Measurements from ENCODE around the gene MCF2L.
"Not testable (repeated sequence)": the region's sequence is repeated elsewhere in the genome, so short reads cannot be mapped to it uniquely, and the experiment has no call there.

MCF2L gene

DNA sequence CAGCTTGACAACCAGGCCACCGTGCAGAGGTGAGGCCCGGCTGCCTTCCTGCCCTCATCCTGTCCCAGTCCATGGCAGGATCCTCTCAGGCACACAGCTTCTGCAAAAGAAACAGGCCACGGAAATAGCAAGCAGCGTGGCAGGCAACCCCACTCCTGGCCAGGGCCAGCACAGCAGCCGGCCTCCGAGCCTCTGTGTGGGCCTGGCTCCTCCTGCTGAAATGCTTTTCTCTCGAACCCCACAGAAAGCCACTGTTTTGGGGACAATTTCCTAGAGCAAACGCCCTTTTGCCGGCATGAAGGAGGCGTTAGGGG is 97.1 kb downstream of the MCF2L start:
- DNase-seq (ENCODE audit: low read depth), result no peak

GRCh38 chr13:113066746-113067145 is 97.7 kb downstream of the MCF2L start:
- DNase-seq (ENCODE audit: low read depth), result no peak

DNA sequence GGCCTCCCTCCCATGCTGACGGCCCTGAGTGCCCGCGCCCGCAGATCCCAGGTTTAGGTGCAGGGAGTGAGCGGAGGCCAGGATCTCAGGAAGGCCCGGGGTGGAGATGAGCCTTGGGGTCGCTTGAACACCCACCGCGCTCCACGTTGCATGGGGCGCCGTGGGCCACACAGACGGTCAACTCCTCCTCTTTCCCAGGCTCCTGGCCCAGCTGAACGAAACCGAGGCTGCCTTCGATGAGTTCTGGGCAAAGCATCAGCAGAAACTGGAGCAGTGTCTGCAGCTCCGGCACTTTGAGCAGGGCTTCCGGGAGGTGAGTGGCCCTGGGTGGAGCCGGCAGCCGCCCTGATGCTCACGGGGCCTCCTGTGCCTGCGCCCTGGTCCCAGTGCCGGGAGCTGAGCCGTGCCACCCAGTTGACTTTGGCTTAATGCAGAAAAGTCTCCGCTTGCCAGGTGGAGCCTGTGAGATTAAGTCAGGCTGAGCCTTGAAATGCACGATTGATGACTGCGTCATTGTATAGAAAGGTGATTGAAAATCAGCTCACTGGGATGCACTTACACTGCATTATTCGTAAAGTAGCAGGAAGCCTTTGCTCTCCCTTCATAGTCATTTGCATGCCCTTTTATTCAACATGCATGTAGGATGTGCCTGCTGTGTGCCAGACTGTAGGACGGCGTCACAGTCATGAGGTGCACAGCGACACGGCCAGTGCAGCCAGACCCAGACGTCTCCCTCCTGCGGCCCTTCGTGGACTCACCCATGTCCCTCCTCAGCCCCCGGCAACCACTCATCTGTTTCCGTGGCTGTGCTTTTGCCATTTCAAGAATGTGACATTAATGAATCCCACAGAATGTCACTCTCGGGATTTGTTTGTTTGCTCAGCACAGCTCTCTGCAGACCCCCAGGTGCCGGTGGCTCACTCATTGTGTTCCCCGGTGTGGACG is 101.1 kb downstream of the MCF2L start:
- DNase-seq (ENCODE audit: low read depth), result no peak

- DNase-seq (ENCODE audit: low read depth), result no peak
Measured at GRCh38 chr13:113070855-113071254, 101.8 kb downstream of the MCF2L start.

- DNase-seq (ENCODE audit: low read depth), result no peak
Measured at GRCh38 chr13:113072376-113072775, 103.4 kb downstream of the MCF2L start.

DNA sequence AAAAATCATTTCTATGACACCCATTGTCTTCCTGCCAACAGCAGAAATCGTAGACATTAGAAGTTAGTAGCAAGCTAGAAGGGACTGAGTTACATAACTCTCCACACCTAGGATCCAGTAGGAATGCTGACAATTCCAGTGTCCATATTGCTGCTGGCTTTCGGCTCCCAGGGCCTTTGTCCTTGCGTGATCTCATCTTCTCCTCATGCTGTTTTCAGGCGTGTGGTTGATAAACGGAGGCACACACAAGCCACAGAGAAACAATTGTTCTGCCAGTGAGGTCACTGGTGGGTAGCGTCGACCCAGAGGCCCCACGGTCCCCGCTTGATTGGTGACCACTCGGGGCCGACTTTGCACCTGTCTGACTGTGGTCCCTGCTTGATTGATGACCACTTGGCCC is 104.9 kb downstream of the MCF2L start:
- no peak for DNase-seq (ENCODE audit: low read depth)

- DNase-seq (ENCODE audit: low read depth), result no peak
Measured at GRCh38 chr13:113074401-113074800, 105.4 kb downstream of the MCF2L start.

DNA sequence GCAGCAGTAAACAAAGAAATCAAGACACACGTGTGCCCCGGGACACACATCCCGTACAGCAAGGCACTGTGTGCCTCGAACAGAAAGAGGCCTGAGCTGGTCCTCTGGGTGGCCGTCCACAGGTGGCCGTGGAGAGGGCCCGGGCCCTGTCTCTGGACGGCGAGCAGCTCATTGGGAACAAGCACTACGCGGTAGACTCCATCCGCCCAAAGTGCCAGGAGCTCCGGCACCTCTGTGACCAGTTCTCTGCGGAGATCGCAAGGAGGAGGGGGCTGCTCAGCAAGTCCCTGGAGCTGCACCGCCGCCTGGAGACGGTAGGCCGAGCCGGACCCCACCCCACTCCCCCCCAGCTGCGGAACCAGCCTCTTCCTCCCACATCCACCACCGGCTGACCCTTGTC is 105.9 kb downstream of the MCF2L start:
- no peak for DNase-seq (ENCODE audit: low read depth)

GRCh38 chr13:113075711-113076110 is 106.7 kb downstream of the MCF2L start:
- DNase-seq (ENCODE audit: low read depth), result no peak

DNA sequence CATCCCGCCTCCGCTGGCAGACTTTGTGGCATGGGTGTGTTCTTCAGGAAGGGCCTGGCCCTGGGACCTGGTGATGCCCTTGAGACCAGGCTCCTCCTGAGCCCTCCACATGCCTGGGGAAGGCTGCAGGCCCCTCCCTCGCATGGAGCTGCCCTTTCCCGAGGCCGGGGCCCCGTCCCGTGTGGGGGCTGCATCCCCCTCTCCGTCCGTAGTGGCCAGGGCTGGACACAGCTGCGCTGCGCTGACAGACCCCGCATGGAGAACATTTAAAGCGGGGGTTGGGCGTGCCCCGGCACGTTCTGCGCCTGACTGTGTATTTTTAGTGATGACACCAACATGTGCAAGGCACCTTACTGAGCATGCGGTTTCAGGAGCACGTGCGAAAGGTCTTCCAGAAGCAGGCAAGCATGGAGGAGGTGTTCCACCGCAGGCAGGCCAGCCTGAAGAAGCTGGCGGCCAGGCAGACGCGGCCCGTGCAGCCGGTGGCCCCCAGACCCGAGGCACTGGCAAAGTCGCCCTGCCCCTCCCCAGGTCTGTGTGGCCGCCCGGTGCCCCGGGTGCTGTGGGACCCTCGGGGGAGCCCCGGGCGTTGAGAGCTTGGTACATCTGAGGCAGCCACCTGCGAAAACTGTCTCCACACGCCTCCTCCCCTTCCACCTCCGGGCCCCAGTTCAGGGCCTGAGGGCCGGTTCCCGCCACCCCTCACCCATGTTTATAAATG is 107.8 kb downstream of the MCF2L start:
- no peak for DNase-seq (ENCODE audit: low read depth)

GRCh38 chr13:113077566-113077952 is 108.5 kb downstream of the MCF2L start:
- DNase-seq (ENCODE audit: low read depth), result no peak

DNA sequence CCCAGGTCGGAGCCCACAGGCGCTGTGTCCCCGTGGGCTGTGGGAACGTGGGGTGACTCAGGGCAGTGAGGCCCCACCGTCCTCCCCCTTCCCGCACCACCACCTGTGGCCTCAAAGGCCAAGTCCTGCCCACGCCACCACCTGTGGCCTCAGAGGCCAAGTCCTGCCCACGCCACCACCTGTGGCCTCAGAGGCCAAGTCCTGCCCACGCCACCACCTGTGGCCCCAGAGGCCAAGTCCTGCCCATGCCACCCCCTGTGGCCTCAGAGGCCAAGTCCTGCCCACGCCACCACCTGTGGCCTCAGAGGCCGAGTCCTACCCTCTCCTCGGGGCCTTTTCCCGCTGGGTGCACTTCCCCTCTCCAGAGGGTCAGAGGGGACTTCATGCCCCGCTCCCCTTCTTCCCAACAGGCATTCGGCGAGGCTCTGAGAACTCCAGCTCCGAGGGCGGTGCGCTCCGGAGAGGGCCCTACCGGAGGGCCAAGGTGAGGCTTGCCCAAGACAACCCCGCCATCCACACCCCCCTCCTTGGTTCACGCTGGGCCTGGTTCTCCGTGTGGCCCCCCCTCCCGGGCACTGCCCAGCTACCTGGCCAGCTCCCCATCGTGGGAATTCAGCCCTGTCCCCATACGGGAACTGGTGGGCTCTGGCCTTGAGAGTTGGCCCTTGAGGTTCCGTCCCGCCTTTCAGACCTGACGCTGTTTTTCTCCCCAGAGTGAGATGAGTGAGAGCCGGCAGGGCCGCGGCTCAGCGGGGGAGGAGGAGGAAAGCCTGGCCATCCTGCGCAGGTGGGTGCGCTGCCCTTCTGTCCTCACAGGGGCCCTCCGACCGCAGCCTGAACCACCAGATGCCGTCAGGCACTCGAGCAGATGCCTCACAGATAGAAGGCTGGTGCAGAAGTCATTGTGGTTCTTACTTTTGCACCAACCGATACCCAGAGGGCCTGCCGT is 109.2 kb downstream of the MCF2L start:
- no peak for DNase-seq (ENCODE audit: low read depth)

GRCh38 chr13:113078902-113079780 is 110.1 kb downstream of the MCF2L start:
- DNase-seq (ENCODE audit: low read depth), result no peak

GRCh38 chr13:113079781-113080080 is 110.7 kb downstream of the MCF2L start:
- not testable (repeated sequence) for DNase-seq (ENCODE audit: low read depth)

DNA sequence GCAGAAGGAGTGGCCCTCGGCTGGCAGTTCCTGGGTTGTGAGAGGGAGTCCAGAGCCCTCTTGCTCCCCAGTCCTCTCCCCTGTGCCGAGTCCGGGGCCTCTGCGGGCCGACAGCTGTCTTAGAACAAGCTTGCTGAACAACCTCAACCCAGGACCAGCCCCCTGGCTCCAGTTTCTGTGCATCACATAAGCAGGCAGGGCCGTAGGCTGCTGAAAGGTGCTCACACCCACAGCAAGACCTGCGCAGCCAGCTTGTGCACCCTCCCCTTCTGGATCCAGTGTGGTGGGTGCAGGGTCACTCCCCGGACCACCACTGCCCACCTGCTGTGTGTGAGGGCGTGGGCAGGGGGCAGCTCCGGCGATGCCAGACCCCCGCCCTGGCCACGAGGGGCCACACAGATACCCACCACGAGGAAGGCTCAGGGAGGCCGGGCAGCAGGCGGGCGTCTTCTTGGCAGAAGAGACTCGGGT is 111.4 kb downstream of the MCF2L start:
- DNase-seq (ENCODE audit: low read depth), result no peak

GRCh38 chr13:113080901-113081521 is 112.0 kb downstream of the MCF2L start:
- DNase-seq (ENCODE audit: low read depth), result no peak

DNA sequence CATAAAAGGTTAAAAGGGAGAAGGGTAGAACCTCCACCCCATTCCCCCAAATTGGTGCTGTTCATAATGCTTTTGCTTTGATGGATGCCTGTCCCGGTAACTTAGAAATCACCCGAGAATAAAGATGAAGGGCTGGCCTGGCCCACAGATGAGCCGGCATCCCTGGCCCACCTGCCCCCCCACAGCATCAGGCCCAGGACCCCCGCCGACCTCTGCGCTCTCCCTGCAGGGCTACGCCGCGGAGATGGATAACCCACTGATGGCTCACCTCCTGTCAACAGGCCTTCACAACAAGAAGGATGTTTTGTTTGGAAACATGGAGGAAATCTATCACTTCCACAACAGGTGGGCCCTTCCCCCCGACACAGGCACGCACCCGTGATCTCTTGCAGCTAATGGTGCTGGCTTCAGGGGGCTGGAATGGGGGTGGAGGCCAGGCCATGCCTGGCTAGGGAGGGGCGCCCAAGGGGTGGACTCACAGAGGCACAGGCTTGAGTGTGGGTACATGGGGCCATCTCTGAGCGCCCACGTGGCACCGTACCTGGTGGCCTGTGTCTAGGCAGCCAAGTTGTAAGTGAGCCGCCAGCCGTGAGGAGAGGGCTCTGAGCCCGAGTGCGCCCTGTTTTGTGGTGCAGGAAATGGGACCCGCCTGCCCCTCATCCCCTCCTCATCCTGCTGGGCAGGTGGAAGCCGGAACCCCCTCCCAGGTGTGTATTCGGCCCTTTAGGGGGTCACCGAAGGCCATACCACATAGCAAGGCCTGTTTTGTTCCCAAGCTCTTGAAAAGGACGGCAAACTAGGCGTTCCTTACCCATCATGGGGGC is 113.4 kb downstream of the MCF2L start:
- DNase-seq (ENCODE audit: low read depth), result no peak

- no peak for DNase-seq (ENCODE audit: low read depth)
Measured at GRCh38 chr13:113083022-113083373, 114.0 kb downstream of the MCF2L start.

- no peak for DNase-seq (ENCODE audit: low read depth)
Measured at GRCh38 chr13:113083402-113084061, 114.5 kb downstream of the MCF2L start.
